Naive thymus-derived CD4-positive, alpha-beta T cell (primary cell): Measurements from ENCODE around the gene ART3. TPM values are rescaled to one million over a fixed set of nuclear protein-coding genes. Genes with fewer than 3 reads are reported as not detected.

Source experiments
- ATAC-seq: fragments of 150-1000 bp; cut with Tn5 transposase; 2 replicates; pipeline ENCODE4 v1.10.0; 2021; ENCODE audit warnings: mild to moderate bottlenecking, moderate library complexity
- CTCF ChIA-PET: fragments of 350-600 bp; sonication (Branson Sonifier 250); formaldehyde crosslinking; loops from one replicate; lab custom pipeline; 2021; ENCODE audit warnings: antibody characterized with exemption; lab: Charles Lee
- POLR2A ChIA-PET: fragments of 350-600 bp; sonication (Branson Sonifier 250); formaldehyde crosslinking; loops from one replicate; lab custom pipeline; 2021; ENCODE audit warnings: antibody characterized with exemption, inconsistent platforms; lab: Charles Lee
- DNase-seq, 9 donors: peaks; one replicate each; pipeline versions ENCODE4 v3.0.0 to v3.0.0-alpha.2; 2020 to 2022; ENCODE audit warnings: mixed read lengths in 1 of 9
- H3K27ac ChIP-seq: one replicate; pipeline ENCODE4 v1.7.0; 2013; ENCODE audit warnings: mild to moderate bottlenecking, low read depth, low read length, moderate library complexity
- H3K27me3 ChIP-seq, 2 donors: one replicate each; pipeline ENCODE4 v1.7.0; 2013; ENCODE audit warnings: low read length in 2 of 2, mild to moderate bottlenecking in 2 of 2, moderate library complexity in 2 of 2; ENCODE audit not compliant: control insufficient read depth in 2 of 2, insufficient read depth in 2 of 2
- H3K36me3 ChIP-seq, 3 experiments: 1 replicate in 2 of 3; 2 replicates in 1 of 3; pipeline ENCODE4 v1.7.0; 2013; ENCODE audit warnings: low read length in 3 of 3, mild to moderate bottlenecking in 3 of 3, moderate library complexity in 1 of 3; ENCODE audit not compliant: insufficient read depth in 3 of 3, control insufficient read depth in 2 of 3
- H3K4me1 ChIP-seq, 2 donors: one replicate each; pipeline ENCODE4 v1.7.0; 2013; ENCODE audit warnings: low read length in 2 of 2, mild to moderate bottlenecking in 2 of 2, moderate library complexity in 1 of 2; ENCODE audit not compliant: control insufficient read depth in 2 of 2, insufficient read depth in 2 of 2
- H3K4me3 ChIP-seq: 2 replicates; pipeline ENCODE4 v1.7.0; 2013; ENCODE audit warnings: mild to moderate bottlenecking, low read length
- H3K9me3 ChIP-seq, 3 experiments: 1 replicate in 2 of 3; 2 replicates in 1 of 3; pipeline ENCODE4 v1.7.0; 2013; ENCODE audit warnings: low read length in 3 of 3; ENCODE audit not compliant: control insufficient read depth in 2 of 3
- H3K27ac Mint-ChIP-seq, 9 donors: one replicate each; pipeline ENCODE4 v1.8.0; 2020 to 2022; ENCODE audit warnings: mixed read lengths in 9 of 9, mild to moderate bottlenecking in 8 of 9, moderate library complexity in 5 of 9, inconsistent platforms in 2 of 9
- H3K27me3 Mint-ChIP-seq, 5 donors: one replicate each; pipeline ENCODE4 v1.8.0; 2021 to 2022; ENCODE audit warnings: mixed read lengths in 5 of 5, mild to moderate bottlenecking in 1 of 5
- H3K36me3 Mint-ChIP-seq, 5 donors: one replicate each; pipeline ENCODE4 v1.8.0; 2020 to 2022; ENCODE audit warnings: mixed read lengths in 5 of 5, mild to moderate bottlenecking in 3 of 5, inconsistent platforms in 1 of 5
- H3K4me1 Mint-ChIP-seq, 7 donors: one replicate each; pipeline ENCODE4 v1.8.0; 2020 to 2022; ENCODE audit warnings: mixed read lengths in 7 of 7, mild to moderate bottlenecking in 3 of 7, inconsistent platforms in 1 of 7
- H3K4me3 Mint-ChIP-seq, 10 donors: one replicate each; pipeline ENCODE4 v1.8.0; 2020 to 2022; ENCODE audit warnings: mild to moderate bottlenecking in 10 of 10, mixed read lengths in 10 of 10, moderate library complexity in 6 of 10, inconsistent platforms in 2 of 10
- H3K9me3 Mint-ChIP-seq, 11 donors: one replicate each; pipeline ENCODE4 v1.8.0; 2020 to 2022; ENCODE audit warnings: mixed read lengths in 11 of 11, mild to moderate bottlenecking in 4 of 11, inconsistent platforms in 1 of 11, moderate library complexity in 1 of 11
- intact Hi-C, 2 donors: fragments of 100-400 bp; cut with micrococcal nuclease; formaldehyde crosslinking; loops; one replicate each; pipeline ENCODE4 v1.15.1; 2023
- polyA plus RNA-seq, 2 donors: library from polyadenylated mRNA; unstranded; fragments of 300-500 nt; fragmentation: Illumina TruSeq; gene quantifications; one replicate each; pipeline ENCODE4 v1.2.3, GENCODE V29; 2021
- total RNA-seq, 6 experiments: library from RNA in 5 of 6; stranded (reverse) in 5 of 6; gene quantifications; 1 replicate in 5 of 6; 2 replicates in 1 of 6; pipeline ENCODE4 v1.2.3 and lab custom pipeline; 2021 to 2026

Gene ART3
- total and polyA plus RNA-seq, 7 experiments from 2014 or later: not detected

DNA sequence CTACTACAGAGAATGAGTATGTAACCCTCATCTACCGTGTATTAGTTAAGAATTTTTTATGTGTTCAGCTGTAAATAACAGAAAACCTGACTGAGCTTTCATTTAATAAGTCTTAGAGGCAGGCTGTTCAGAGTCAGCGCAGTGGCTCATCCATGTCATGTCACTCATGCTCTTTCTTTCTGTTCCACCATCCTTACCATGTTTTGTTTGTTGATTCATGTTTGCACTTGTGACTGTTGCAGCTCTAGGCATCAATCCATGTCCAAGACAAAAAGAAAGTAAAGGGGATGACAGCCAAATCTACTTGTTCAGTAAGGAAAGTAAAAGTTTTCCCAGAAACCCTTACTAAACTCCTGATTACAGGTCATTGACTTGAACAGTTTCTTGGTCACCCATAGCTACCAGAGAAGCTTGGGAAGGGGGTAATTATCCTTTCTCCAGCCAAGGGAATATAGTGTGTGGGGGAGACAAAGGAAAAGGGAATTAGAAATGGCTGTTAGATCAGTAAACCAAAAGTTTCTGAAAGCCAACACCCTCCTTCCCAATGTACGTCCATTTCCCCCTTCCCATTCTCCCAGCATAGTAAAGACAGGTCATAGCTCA, 9.0 kb downstream of the ART3 start:
- DNase-seq (no peak), ATAC-seq (no peak)
- H3K27me3 ChIP-seq: no peaks in the 10 kb centered on the region
- peaks cover 0 to 6% (median 0%) of the 10 kb centered on the region in 7 donors for H3K4me1 Mint-ChIP-seq
- no peak overlapping the region for H3K4me3 Mint-ChIP-seq
- no peaks in the 10 kb centered on the region for H3K4me1 ChIP-seq
- H3K27ac Mint-ChIP-seq: no peak overlapping the region
- H3K36me3 Mint-ChIP-seq: no peaks in the 10 kb centered on the region
- no peak overlapping the region for H3K4me3 ChIP-seq
- POLR2A ChIA-PET: no interaction called here
- no peaks in the 10 kb centered on the region for H3K9me3 Mint-ChIP-seq
- no peak overlapping the region for H3K27ac ChIP-seq
- H3K9me3 ChIP-seq: no peaks in the 10 kb centered on the region
- intact Hi-C loops: no loop called here
- no peaks in the 10 kb centered on the region for H3K36me3 ChIP-seq
- CTCF ChIA-PET: interaction anchor here (0.5 kb wide), 1 partner anchor 168 kb away, joined by 4 read pairs; no protein-coding TSS in a partner anchor
- H3K27me3 Mint-ChIP-seq: peaks cover 11 to 36% (median 22%) of the 10 kb centered on the region in 5 donors

DNA sequence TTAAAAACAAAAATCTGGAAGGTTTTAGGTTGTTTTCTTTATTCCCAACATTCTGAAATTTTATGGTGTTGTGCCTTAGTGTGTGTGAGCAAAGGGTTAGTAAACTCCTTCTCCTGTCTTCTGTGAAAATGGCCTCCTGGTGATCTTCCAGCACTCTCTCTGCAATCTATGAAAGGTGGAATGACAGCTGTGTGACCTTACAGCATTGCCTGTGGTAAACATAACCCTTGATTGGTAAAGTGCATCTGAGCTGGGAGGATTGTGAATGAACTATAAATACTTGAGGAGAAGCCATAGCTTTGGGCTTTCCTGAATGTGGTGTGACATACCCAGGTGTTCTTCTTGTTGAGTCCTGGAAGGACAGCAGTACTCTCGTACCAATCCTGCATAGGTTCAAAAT, 10.0 kb downstream of the ART3 start:
- Histone ChIP-seq H3K27me3 (no peaks in the 10 kb centered on the region), H3K4me1 (no peaks in the 10 kb centered on the region), H3K4me3 (no peak overlapping the region), H3K9me3 (no peaks in the 10 kb centered on the region), H3K27ac (no peak overlapping the region), H3K36me3 (no peaks in the 10 kb centered on the region)
- no peak for ATAC-seq
- Mint-ChIP-seq H3K9me3 (no peaks in the 10 kb centered on the region), H3K36me3 (no peaks in the 10 kb centered on the region), H3K27ac (no peak overlapping the region), H3K4me3 (no peak overlapping the region), H3K4me1 (peaks cover 0 to 6% (median 0%) of the 10 kb centered on the region in 7 donors), H3K27me3 (peaks cover 6 to 29% (median 18%) of the 10 kb centered on the region in 5 donors)
- POLR2A ChIA-PET: no interaction called here
- intact Hi-C loops: no loop called here
- no peak for DNase-seq
- CTCF ChIA-PET: no interaction called here

DNA sequence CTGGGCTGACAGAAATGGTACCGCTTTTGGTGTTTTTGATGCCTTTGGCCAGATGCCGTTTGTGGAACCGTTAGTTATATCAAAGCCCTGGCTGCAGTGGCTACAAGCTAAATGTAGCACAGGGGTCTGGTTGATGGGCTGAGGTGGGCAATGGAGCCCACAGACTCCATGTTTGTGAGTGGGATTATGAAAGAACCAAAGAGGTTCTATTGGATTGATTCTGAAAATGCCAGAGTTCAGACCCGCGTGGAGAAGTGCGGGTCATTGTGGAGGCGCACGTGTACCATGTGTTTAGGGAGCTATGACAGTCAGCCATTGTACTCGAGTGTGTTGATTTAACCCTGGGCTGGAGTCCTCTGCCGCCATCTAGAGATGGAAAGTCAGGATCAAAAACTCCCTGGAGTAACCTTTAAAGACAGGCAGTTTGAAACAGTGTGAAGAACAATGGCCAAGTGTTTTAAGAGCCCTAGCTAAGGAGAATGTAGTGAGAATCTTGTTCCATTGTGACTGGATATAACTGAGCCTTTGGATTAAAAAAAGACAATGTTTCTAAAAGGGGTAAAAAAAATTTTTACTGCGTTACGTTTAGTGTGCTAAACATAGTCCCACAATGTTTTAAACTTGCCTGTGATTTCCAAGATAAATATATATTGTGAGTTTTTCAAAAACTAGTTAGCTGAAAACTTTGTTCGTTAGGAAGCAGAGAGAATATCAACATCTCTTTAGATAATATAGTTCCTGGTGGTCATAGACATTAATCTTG, 12.7 kb downstream of the ART3 start:
- Histone ChIP-seq H3K27me3 (no peaks in the 10 kb centered on the region), H3K4me1 (no peaks in the 10 kb centered on the region), H3K9me3 (no peaks in the 10 kb centered on the region), H3K27ac (no peak overlapping the region), H3K4me3 (no peak overlapping the region), H3K36me3 (no peaks in the 10 kb centered on the region)
- intact Hi-C loops: no loop called here
- DNase-seq (no peak), ATAC-seq (no peak)
- ChIA-PET POLR2A (no interaction called here), CTCF (interaction anchor here (0.6 to 1.7 kb wide), 2 partner anchors 21 to 100 kb away, joined by 3 to 4 read pairs; no protein-coding TSS in a partner anchor)
- no peaks in the 10 kb centered on the region for H3K9me3 Mint-ChIP-seq
- H3K27me3 Mint-ChIP-seq: peaks cover 0 to 24% (median 13%) of the 10 kb centered on the region in 5 donors
- no peak overlapping the region for H3K4me3 Mint-ChIP-seq
- no peak overlapping the region for H3K27ac Mint-ChIP-seq
- H3K36me3 Mint-ChIP-seq: no peaks in the 10 kb centered on the region
- H3K4me1 Mint-ChIP-seq: peaks cover 0 to 9% (median 2%) of the 10 kb centered on the region in 7 donors

DNA sequence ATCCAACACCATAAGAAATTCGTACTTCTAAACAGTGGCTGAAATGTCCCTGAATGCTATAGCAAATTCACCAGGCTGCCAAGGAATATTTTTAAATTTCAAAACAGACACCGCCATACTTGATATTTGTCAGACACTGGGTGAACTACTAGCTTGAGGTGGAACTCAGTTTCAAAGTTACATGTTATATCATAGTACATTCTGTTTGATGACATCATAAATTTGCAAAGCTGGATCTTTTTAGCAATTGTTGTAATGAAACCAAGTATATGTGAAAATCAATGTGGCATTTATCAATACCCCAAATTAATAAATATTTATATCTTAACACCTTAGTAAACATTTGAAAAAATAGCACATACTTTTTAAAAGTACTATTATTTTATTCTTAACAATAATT, 14.2 kb downstream of the ART3 start:
- H3K4me1 ChIP-seq: no peaks in the 10 kb centered on the region
- ChIA-PET CTCF (no interaction called here), POLR2A (no interaction called here)
- no peak overlapping the region for H3K4me3 Mint-ChIP-seq
- H3K27ac ChIP-seq: no peak overlapping the region
- H3K27me3 ChIP-seq: no peaks in the 10 kb centered on the region
- H3K36me3 Mint-ChIP-seq: no peaks in the 10 kb centered on the region
- no peak overlapping the region for H3K4me3 ChIP-seq
- no peak overlapping the region for H3K27ac Mint-ChIP-seq
- intact Hi-C loops: no loop called here
- no peaks in the 10 kb centered on the region for H3K9me3 Mint-ChIP-seq
- peaks cover 0 to 7% (median 2%) of the 10 kb centered on the region in 7 donors for H3K4me1 Mint-ChIP-seq
- peaks cover 0 to 23% (median 12%) of the 10 kb centered on the region in 5 donors for H3K27me3 Mint-ChIP-seq
- H3K9me3 ChIP-seq: no peaks in the 10 kb centered on the region
- H3K36me3 ChIP-seq: no peaks in the 10 kb centered on the region
- DNase-seq (no peak), ATAC-seq (no peak)

DNA sequence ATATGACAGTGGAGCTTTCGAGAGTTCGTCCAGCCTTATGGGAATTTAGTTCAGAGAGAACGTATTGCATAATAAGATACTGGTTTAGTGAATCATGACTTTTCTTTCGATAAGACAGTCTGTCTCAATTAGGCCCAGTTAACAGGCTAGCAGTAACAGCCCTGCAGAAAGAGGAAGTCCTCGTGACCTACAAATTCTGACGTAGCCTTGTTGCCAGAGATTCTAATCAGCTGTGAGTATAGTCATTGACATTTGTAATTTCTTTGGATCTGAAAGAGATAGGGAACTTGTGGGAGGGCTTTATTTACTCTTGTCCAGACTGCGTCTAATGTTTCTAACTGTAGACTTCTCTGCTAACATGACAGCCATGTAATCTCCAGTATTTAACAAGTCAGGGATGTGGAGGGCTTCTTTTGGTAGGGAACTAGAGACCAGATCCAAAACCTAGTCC, 15.8 kb downstream of the ART3 start:
- H3K27ac ChIP-seq: no peak overlapping the region
- H3K9me3 ChIP-seq: no peaks in the 10 kb centered on the region
- ATAC-seq (peak; percentile 96), DNase-seq (no peak)
- CTCF ChIA-PET: interaction anchor here (0.6 kb wide), 1 partner anchor 33 kb away, joined by 3 read pairs; no protein-coding TSS in a partner anchor
- no peaks in the 10 kb centered on the region for H3K36me3 ChIP-seq
- Mint-ChIP-seq H3K27ac (no peak overlapping the region), H3K36me3 (no peaks in the 10 kb centered on the region), H3K4me3 (no peak overlapping the region), H3K4me1 (peaks cover 0 to 7% (median 2%) of the 10 kb centered on the region in 7 donors), H3K9me3 (no peaks in the 10 kb centered on the region), H3K27me3 (peaks cover 0 to 20% (median 7%) of the 10 kb centered on the region in 5 donors)
- no peaks in the 10 kb centered on the region for H3K4me1 ChIP-seq
- POLR2A ChIA-PET: no interaction called here
- no peaks in the 10 kb centered on the region for H3K27me3 ChIP-seq
- intact Hi-C loops: no loop called here
- H3K4me3 ChIP-seq: no peak overlapping the region

DNA sequence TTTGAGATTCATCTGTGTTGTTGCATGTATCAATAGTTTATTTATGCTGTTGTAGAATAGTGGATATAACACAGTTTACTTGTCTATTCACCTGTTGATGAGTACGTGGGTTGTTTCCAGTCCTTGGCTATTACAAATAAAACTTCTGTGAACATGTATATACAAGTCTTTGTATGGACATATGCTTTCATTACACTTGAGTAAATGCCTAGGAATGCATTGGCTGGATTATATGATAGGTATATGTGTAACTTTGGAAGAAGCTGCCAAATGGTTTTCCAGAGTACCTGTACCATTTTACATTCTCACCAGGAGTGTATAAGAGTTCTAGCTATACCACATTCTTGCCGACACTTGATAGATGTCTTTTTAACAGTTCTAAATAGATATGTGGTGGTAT, 16.5 kb downstream of the ART3 start:
- H3K36me3 Mint-ChIP-seq: no peaks in the 10 kb centered on the region
- no peaks in the 10 kb centered on the region for H3K9me3 Mint-ChIP-seq
- peaks cover 0 to 7% (median 2%) of the 10 kb centered on the region in 7 donors for H3K4me1 Mint-ChIP-seq
- no peak overlapping the region for H3K4me3 ChIP-seq
- ATAC-seq: no peak
- no peak overlapping the region for H3K27ac ChIP-seq
- H3K36me3 ChIP-seq: no peaks in the 10 kb centered on the region
- no peaks in the 10 kb centered on the region for H3K4me1 ChIP-seq
- H3K9me3 ChIP-seq: no peaks in the 10 kb centered on the region
- no peaks in the 10 kb centered on the region for H3K27me3 ChIP-seq
- intact Hi-C loops: no loop called here
- no peak overlapping the region for H3K4me3 Mint-ChIP-seq
- ChIA-PET CTCF (interaction anchor here (0.6 kb wide), 1 partner anchor 32 kb away, joined by 3 read pairs; no protein-coding TSS in a partner anchor), POLR2A (no interaction called here)
- DNase-seq: no peak
- H3K27me3 Mint-ChIP-seq: peaks cover 0 to 20% (median 3%) of the 10 kb centered on the region in 5 donors
- H3K27ac Mint-ChIP-seq: no peak overlapping the region
